OCI-M2 (cell line): ENCODE results near the gene RIN1.
"Not testable (repeated sequence)": the region's sequence is repeated elsewhere in the genome, so short reads cannot be mapped to it uniquely, and the experiment has no call there.

ENCODE experiments used
- DNase-seq: peaks from one replicate; lab custom pipeline; 2025; ENCODE audit not compliant: unreplicated experiment; lab: John Stamatoyannopoulos, UW

The RIN1 gene

DNA sequence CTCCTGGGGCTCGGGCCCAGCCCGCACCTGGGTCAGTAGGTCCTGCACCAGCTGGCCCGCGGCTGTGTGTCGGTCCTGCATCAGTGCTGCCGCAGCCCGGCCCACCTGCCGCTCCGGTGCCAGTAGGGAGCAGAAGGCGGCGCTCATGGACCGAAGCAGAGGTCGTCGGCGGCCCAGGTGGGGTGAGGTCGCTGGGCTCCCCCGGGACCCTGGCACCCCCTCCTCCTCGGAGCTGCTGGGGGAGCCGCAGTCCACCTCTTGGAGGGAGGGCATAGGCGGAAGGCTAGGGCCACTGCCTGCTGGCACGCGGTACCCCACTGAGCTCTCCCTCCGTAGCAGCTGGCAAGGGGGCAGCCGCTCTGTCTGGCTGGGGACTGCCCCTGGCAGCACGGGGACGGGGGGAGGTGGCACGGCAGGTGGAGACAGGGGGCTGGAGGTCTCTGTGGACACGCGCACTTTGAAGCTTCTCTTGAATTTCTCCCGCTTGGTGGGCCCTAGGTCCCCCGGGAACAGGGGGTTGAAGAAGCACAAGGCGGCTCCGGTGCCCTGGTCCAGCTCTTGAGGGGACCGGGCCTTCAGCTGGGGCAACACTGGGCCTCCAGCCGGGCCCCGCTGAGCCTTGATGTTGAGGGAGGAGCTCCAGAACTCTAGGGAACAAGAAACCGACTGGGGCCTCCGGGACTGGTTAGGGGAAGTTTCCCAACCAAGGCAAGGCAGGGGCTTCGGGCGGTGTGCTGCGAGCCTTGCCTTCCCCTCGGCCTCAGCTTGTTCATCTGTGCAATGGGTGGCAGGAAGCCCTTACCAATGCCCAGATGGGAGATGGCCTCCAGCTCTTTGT is 1.4 kb downstream of the RIN1 start:
- DNase-seq, result no peak

GRCh38 chr11:66333896-66334604 is 2.2 kb downstream of the RIN1 start:
- no peak for DNase-seq

GRCh38 chr11:66333220-66333877 is 2.9 kb downstream of the RIN1 start:
- DNase-seq, result no peak

GRCh38 chr11:66332371-66333219 is 3.6 kb downstream of the RIN1 start:
- no peak for DNase-seq

DNA sequence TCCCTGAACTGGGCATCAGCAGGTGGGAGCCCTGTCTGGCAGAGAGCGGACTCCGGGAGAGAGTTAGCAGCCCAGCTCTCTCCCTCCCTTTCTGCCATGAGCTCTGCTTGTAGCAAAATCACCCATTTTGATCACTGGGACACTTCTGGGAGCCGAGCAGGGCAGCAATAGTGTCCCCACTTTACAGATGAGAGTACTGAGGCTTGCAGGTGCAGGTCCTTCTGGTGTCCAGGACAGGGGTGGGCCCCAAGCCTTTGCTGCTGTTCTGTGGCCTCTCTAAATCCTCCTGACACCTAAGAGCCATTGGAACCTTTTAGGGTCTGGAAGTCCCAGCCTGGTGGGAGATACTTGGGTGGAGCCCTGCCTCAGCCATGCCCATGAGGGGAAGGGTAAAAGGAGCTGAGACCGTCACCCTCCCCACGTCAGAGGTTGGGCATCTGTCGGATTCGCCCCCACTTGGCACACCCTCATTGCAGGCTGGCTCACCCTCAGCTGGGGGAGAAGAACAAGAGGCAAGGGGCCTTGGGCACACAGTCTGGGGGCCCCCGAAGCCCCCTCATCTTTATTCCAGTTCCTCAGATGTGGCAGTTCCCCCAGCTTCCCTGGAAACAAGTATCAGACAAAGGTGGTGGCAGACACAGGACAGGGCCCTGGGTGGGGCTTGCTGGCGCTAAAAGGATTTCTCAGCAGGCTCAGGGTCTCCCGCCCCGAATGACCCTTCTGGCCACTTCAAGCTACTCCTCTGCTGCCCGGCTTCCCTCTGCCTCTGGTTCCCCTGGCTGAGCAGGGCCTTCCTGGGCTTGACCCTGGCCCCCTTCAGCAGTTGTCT is 4.5 kb downstream of the RIN1 start:
- DNase-seq, result no peak

DNA sequence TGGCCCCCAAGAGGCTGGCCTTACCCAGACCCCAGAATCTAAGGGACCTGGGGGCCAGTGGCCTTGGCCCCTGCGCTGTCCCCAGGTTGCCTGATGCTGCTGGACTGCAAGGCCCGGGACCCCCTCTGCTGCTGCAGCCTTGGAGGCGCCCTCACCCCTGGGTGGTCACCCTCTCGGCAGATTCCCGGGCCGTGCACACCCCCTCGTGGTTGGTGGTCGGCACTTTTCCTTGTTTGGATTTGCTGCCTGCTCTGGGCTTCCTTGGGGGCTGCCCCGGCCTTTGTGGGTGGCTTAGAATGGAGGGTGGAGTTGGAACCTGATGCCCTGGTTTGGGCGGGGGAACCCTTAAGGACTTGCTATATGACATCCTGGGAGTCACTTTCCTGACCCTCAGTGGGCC is 5.3 kb downstream of the RIN1 start:
- no peak for DNase-seq

DNA sequence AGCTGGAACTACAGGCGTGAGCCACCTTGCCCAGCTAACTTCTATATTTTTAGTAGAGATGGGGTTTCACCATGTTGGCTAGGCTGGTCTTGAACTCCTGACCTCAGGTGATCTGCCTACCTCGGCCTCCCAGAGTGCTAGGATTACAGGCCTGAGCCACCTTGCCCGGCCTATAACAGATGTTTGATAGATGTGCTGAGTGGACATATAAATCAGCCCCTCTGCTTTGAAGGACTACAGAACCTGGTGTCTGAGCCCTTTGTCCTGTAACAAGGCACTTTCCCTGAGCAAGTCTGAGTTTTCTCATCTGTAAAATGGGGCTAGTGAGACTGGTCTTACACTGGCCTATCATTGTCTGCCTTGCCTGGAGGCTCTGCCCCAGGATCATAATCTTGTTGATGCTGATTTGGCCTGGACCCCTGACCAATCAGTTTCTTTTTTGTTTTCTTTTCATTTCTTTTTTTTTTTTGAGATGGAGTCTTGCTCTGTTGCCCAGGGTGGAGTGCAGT is 7.0 kb downstream of the RIN1 start:
- no peak for DNase-seq

DNA sequence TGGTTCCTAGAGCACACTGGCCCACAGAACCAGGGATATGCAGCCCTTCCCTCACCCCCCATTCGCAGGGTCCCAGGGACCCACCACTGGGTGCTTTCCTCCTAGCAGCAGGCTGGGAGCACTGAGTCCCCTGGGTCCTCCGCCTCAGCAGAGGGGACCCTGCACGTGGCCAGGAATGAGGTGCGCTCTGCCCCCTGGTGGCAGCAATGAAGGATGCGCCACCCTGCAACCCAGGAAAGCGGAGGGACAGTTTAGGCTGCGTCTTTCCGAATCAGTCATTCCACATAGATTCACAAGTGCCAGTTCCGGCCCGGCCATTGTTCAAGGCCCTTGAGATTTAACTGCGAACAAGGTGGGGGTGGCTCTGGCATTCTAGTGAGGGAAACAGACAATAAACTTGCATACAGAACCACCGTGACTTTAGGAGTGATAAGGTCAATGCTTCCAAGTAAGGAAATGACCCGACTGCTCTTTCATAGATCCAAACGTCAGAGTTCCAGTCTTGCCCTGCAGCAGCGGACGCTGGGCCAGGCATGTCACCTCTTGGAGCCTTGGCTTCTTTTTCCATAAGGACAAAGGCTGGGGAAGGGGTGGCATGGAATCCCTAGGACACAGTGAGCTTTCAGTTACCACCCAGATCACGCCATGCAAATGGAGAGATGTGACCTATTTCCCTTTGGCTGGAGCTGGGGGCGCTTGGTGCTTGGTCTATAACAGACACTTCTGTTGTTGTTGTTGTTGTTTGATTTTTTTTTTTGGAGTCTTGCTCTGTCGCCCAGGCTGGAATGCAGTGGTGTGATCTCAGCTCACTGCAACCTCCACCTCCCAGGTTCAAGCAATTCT is 7.7 kb downstream of the RIN1 start:
- DNase-seq, result peak; percentile 28

GRCh38 chr11:66328031-66328301 is 8.3 kb downstream of the RIN1 start:
- DNase-seq, result no peak

- no peak for DNase-seq
Observed at GRCh38 chr11:66327171-66328030, 8.8 kb downstream of the RIN1 start.

DNA sequence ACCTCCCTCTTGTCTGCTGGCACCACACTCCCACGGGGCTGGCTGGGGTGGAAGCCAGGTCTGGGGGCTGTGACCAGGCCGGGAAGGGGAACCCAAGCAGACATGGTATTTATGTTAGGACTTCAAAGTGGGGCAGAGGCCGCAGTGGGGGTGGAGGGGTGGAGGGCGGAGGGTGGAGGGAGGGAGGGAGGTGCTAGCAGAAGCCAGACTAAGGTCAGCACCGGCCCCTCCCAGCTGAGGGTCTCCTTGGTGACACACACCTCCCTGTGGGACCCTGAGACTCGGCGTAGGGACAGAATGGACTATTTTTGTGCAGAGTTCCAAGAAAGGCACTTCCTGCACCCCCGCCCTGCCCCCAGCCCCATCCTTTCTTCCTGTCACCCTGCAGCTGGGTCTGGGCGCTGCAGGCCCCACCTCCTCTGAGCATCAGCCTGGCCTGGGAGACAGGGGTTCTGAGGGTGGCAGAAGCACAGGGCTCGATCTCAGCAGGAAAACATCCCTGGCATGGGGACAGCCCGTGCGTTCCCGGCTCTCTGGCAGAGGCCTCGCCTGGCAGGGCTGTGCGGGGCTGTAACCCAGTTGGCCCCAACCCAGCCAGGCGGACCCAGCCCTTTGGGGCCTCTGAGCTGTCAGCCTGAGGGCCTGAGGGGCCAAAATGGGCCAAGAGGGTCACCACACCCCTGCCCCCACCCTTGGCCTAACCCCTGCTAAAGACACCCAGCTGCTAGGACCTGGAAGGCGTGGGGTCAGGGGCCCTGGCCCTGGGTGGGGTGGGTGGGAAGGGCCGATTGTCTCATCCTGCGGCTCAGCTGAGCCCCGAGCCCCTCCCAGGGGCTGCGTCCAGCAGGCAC is 9.7 kb downstream of the RIN1 start:
- no peak for DNase-seq

GRCh38 chr11:66325263-66325671 is 11.0 kb downstream of the RIN1 start:
- DNase-seq, result no peak

- DNase-seq, result no peak
Observed at GRCh38 chr11:66324664-66325063, 11.6 kb downstream of the RIN1 start.

- no peak for DNase-seq
Observed at GRCh38 chr11:66323684-66324083, 12.6 kb downstream of the RIN1 start.

GRCh38 chr11:66322732-66323427 is 13.4 kb downstream of the RIN1 start:
- DNase-seq, result no peak

- DNase-seq, result no peak
Observed at GRCh38 chr11:66321606-66322005, 14.6 kb downstream of the RIN1 start.

- DNase-seq, result not testable (repeated sequence)
Observed at GRCh38 chr11:66320748-66321147, 15.5 kb downstream of the RIN1 start.
